Activated CD8-positive, alpha-beta memory T cell treated with anti-CD3 and anti-CD28 coated beads, Interleukin-2, amount 50 U/mL, for 24 hours (primary cell): ENCODE results near the gene PIH1D2.
"Not testable (repeated sequence)": the region's sequence is repeated elsewhere in the genome, so short reads cannot be mapped to it uniquely, and the experiment has no call there.

Experiments used
- DNase-seq: peaks from one replicate; pipeline ENCODE4 v3.0.0-alpha.2; 2020; ENCODE audit errors: extremely low read depth

Gene PIH1D2

GRCh38 chr11:112051768-112052167 lies 22.0 kb downstream of the PIH1D2 start:
- no peak for DNase-seq

GRCh38 chr11:112050721-112051120 lies 23.1 kb downstream of the PIH1D2 start:
- DNase-seq = no peak

- no peak for DNase-seq
These were observed 24.0 kb downstream of the PIH1D2 start for GRCh38 chr11:112049777-112050176.

- not testable (repeated sequence) for DNase-seq
These were observed 25.6 kb downstream of the PIH1D2 start for GRCh38 chr11:112048256-112048655.

- not testable (repeated sequence) for DNase-seq
These were observed 27.2 kb downstream of the PIH1D2 start for GRCh38 chr11:112046647-112047046.

- DNase-seq = no peak
These were observed 28.9 kb downstream of the PIH1D2 start for GRCh38 chr11:112044961-112045360.

GRCh38 chr11:112042961-112043304 lies 30.9 kb downstream of the PIH1D2 start:
- no peak for DNase-seq

GRCh38 chr11:112042161-112042960 lies 31.5 kb downstream of the PIH1D2 start:
- no peak for DNase-seq

GRCh38 chr11:112037527-112037926 lies 36.3 kb downstream of the PIH1D2 start:
- no peak for DNase-seq

- DNase-seq = no peak
These were observed 39.9 kb downstream of the PIH1D2 start for GRCh38 chr11:112033902-112034301.

- DNase-seq = no peak
These were observed 44.4 kb downstream of the PIH1D2 start for GRCh38 chr11:112029460-112029859.

GRCh38 chr11:112026784-112027410 lies 46.9 kb downstream of the PIH1D2 start:
- DNase-seq = not testable (repeated sequence)

- DNase-seq = no peak
These were observed 48.1 kb downstream of the PIH1D2 start for GRCh38 chr11:112025707-112026106.

GRCh38 chr11:112024773-112025678 lies 48.8 kb downstream of the PIH1D2 start, which contains the start of gene DLAT:
Gene DLAT, plus strand, starts transcription at chr11:112025408. Its CDS starts 65 bp downstream, at chr11:112025473.
- DNase-seq = peak; percentile 67

GRCh38 chr11:112024178-112024772 lies 49.5 kb downstream of the PIH1D2 start:
- no peak for DNase-seq

GRCh38 chr11:112023104-112023503 lies 50.7 kb downstream of the PIH1D2 start:
- no peak for DNase-seq

GRCh38 chr11:112019066-112019465 lies 54.8 kb downstream of the PIH1D2 start:
- no peak for DNase-seq
